T1000 (cell line): ENCODE results near the gene SLC25A22.

Source experiments
- DNase-seq: peaks from one replicate; lab custom pipeline; 2025; ENCODE audit warnings: mixed read lengths; lab: John Stamatoyannopoulos, UW

The SLC25A22 gene

DNA sequence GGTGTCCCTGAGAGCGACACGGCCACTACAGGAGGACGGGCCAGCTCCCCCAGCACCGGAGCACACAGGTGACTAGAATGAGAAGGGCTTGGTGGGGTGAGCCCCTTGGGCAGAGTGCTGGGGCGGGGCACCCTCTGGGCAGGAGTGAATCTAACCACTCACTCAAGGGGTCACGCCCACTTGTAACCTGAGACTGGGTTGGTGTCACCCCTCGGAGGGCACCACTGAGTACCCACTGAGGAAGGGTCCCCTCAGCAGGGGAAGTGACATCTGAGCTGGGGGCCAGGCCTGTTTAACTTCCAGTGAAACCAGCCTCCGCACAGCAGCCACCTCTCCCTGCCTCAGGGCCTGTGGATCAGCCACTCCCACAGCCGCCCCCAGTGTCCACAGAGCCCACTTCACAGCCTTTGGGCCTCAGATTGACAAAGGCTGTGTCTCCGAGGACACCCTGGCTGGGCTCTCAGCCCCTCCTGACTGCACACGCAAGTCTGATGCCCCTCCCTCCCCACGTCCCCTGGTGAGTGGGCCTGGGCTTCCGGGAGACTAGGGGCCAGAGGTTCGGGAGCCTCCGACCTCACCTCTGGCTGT, 26.4 kb downstream of the SLC25A22 start:
- no peak for DNase-seq

DNA sequence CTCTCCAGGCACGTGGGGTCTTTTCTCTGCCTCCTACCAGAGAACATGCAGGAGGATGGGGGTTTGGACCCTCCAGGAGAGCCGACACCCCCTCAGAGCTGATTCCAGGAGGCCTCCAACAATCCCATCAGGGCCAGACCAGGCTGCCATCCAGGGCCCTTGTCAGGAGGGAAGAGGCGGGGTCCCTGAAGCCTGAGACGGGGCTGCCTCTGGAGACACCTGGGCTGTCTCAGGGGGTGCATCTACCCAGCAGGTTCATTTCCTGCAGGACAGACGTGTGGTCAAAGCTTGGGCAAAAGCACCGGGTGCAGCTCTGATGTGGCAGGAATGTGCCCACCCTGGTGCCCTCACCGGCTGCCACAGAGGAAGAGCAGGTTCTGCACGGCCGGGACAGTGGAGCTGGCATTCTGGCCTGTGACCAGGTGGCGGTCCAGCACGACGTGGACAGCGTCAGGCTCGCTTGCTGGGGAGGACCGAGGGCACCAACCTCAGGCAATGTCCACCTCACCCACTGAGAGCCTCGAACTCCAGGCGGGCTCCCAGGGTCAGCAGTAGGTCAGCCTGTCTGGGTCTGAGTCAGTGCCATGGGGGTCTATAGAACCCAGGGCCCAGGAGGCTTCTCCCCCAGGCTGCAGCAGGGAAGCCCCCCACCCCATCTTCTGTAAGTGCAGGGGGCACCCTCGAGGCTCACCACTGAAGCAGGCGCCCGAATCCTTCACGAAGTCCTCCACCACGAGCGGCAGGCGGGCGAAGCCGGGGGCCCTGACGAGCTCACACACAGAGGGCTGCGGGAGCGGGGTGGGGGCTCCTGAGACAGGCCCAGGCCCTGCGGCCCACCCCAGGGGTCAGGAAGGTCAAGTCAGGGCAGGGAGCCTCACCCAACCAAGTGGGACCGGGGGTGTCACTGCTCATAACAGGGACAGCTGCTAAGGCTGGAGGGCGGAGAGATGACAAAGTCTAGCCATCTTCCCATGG, 27.2 kb downstream of the SLC25A22 start:
- DNase-seq: no peak

DNA sequence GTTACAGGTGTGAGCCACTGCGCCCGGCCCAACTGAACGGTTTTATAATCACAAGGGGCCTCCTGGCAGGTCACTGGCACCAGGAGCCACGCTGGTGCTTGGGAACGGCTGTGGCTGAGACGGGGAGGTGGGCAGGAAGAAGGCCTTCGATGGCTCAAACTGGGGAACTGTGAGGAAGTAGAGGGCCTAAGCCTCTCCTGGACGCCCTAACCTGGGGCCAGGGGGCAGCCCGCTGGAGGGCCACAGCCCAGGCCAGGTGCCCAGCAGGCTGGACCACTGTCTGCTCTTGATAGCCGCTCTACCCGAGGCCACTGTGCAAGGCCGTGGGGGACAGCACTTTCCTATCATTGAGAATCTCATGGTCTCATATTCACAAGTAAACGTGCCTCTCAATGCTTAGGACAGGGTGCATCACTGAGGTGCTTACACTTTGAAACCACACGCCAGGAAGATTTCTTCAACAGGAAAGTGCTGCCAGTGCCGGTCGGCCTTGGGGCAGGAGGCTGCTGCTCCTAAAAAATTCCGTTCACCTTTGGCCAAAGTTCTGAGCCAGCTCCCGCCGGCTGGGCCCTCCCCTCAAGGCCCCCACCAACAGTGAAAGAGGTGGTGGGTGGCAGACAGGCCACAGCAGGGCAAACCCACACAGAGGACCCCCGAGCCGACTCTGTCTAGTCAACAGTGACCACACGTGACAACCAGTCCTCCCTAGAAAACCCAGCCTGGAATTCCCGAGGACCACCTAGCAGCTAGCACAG, 28.0 kb downstream of the SLC25A22 start:
- no peak for DNase-seq

DNA sequence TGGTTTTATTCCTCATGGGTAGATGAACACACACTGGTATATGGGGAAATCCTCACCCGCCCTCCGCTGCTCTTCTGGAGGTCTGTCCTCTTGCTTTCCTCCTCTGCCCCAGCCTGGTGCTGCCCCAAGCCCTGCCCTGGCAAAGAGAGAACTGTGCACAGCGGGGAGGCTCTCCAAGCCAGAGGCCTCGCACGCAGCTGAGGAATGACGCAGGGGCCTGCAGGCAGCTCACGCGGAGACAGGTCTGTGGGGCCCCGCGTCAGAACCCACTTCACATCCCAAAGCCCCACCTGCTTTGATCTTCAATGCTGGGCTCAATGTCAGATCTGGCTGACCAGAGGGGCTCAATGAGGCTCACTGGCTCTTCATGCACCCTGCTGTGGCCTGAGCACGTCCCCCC, 30.8 kb downstream of the SLC25A22 start:
- DNase-seq: no peak

DNA sequence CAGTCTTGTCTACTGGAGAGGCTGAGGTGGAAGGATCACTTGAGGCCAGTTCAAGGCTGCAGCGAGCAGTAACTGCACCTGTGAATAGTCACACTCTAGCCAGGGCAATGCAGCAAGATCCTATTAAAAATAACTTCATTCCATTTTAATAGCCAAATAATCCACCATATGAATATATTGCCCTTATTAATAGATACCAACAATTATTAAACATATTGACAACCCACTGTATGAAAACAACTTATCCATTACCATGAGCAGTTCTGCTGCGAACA, 31.2 kb downstream of the SLC25A22 start:
- no peak for DNase-seq

DNA sequence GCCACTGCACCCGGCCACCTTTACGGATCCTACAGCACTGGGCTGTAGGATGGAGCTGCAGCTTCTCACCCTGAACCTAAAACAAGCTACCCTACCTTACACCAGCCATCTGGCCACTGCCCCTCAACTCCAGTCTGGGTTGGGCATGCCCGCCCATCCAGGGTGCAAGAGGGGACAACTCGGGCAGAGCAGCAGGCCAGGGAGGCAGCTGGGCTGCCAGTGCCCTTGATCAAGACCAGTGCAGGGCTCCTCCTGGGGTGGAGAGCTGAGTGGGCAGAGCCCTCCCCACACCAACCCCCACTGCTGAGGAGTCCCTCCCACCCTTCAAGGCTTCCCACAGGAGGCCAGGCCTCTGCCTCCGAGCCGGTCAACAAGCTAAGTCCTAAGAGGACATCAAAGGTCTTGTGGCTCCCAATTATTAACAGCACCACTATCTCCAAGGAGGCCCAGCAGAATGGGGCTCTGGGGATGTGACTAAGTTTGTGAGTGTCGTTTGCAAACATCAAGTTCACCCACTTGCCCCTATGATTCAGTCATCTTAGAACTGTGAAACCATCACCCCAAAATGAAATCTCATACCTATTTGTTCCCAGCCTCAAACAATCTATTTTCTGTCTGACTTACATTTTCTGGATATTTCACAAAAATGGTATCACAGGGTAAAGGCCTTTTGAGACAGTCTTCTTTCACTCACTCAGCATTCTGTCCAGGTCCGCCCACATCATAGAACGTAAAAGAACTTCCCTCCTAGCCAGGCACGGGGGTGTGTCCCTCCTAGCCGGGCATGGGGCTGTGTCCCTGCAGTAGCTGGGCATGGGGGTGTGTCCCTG, 31.8 kb downstream of the SLC25A22 start:
- no peak for DNase-seq

DNA sequence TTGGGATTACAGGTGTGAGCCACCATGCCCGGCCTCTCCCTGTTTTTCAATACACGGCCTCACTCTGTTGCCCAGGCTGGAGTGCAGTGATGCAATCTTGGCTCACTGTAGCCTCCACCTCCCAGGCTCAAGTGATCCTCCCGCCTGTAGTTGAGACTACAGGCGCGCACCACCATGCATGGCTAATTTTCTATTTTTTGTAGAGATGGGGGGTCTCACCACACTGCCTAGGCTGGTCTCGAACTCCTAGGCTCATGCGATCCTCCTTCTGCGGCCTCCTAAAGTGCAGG, 32.3 kb downstream of the SLC25A22 start:
- no peak for DNase-seq

DNA sequence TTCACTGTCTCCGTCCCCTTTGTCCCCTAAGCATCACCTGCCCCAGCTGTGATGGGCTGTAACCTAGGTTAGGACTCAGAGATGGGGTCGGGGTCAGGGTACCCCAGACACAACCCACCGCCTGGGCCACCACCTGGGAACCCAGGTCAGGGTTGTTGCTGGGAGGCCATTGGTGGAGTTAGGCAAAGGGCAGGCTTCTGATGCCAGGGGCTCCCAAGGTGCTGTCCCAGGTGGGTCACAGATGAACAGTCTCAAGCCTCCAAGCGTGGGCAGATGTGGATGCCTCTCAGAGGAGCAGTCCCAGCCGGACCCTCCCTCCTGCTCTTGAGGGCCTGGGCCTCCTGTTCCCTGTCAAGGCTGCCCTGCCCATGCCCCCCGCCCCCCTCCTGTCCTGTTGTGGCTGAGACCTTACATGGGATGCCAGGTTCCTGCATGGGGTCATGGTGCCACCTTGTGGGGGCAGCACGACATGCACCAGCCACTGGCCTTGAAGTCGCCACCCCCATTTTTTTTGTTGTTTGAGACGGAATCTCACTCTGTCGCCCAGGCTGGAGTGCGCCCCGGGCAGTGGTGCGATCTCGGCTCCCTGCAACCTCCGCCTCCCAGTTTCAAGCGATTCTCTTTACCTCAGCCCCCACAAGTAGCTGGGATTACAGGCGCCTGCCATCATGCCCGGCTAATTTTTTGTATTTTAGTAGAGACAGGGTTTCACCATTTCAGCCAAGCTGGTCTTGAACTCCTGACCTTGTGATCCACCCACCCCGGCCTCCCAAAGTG, 32.9 kb downstream of the SLC25A22 start:
- peak; percentile 16 for DNase-seq

DNA sequence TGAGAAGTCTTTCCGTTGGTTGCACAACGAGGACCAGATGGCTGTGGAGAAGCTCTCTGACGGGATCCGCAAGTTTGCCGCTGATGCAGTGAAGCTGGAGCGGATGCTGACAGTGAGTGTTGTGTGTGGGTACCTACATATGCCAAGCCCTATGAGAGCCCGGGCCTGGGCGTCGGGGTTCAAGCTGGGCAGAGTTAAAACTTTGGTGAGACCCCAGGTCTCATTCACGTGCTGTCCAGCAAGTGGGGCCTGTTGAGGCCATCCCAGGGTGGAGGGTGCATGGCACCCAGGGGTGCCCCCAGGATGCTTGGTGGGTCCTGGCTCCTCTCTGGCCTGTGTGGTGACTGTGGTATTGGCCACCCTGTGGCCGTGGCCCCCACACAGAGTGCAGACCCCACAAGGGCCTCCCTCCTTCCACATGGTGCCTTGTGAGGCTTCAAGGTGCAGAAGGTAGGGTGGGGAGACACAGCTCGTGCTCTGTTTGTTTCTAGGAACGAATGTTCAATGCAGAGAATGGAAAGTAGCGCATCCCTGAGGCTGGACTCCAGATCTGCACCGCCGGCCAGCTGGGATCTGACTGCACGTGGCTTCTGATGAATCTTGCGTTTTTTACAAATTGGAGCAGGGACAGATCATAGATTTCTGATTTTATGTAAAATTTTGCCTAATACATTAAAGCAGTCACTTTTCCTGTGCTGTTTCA, 33.6 kb downstream of the SLC25A22 start:
- DNase-seq: no peak

DNA sequence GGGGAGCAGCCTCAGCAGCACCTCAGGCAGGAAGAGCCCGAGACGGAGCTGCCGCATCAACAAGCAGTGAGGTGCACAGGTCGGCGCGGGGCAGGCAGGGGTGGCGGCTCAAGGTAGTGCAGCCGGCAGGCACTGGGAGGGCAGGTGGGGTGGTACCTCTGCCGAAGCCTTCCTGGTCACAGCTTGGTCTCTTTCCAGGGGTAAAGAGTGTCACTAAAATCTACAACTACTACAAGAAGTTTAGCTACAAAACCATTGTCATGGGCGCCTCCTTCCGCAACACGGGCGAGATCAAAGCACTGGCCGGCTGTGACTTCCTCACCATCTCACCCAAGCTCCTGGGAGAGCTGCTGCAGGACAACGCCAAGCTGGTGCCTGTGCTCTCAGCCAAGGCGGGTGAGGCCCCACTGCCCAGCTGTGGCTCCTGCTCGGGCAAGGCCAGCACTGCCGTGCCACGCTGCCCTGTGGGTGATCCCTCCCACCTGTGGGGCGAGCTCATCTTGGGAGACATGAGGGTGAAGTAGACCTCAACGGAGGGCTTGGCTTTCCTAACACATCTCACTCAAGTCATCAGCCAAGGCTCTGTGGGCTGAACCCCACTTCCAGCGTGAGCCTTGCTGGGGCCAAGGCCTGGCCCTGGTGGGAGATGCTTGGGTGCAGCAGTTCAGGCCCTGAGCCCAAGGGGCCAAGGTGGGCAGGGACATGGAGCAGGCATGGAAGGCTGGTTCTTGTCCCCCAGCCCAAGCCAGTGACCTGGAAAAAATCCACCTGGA, 34.3 kb downstream of the SLC25A22 start:
- no peak for DNase-seq

DNA sequence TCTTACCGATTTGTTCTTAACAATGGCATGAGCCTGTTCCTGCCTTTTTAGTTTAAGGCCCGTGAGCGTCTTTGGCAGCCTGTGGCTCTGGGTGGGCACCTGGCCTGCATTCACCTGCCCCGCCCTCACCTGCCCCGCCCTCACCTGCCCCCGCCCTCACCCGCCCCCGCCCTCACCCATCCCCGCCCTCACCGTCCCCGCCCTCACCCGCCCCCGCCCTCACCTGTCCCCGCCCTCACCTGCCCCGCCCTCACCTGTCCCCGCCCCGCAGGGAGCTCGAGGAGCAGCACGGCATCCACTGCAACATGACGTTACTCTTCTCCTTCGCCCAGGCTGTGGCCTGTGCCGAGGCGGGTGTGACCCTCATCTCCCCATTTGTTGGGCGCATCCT, 35.0 kb downstream of the SLC25A22 start:
- no peak for DNase-seq

DNA sequence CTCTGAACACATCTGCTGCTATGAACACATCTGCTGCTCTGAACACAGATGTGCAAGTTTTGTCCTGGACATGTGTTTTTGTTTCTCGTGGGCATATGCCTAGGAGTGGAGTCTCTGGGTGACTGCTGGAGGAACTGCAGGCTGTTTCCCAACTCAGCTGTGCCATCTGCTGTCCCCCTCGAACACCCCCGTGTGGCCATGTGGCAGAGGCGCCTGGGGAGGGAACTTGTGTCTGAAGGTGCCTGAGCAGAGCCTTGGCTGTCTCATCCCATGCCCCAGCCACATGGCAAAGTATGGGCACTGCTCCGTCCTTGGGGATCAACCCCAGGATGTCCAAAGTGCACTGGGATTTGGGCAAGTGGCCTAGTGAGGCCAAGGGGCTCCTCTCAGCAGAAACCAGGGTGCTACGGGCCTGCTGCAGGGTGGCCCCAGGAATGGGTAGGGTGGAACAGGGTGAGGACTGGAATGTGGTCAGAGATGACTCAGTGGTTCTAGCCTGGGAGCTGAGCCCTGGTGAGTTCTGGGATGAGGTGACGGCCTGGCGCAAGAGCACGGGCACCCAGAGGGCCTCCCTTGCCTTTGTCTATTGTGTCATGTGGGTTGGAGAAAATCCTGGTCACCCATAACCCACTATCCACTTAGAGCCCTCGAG, 35.5 kb downstream of the SLC25A22 start:
- peak; percentile 36 for DNase-seq

DNA sequence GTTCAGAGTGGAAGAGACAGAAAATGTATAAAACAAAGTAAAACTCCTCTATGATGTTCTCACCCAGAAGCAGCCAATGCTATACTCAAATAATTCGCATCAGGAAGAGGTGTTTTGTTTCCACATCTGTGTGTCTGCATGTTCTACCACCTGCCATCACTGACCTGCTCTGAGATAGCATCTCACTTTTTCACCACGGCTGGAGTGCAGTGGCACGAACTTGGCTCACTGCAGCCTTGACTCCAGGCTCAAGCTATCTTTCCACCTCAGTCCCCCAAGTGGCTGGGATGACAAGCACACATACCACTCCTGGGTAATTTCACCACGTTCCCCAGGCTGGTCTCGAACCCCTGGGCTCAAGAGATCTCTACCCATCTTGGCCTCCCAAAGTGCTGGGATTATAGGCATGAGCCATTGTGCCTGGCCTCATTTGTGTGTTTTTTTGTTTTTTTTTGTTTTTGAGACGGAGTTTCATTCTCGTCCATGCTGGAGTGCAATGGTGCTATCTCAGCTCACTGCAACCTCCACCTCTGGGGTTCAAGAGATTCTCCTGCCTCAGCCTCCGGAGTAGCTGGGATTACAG, 36.5 kb downstream of the SLC25A22 start:
- DNase-seq: no peak

DNA sequence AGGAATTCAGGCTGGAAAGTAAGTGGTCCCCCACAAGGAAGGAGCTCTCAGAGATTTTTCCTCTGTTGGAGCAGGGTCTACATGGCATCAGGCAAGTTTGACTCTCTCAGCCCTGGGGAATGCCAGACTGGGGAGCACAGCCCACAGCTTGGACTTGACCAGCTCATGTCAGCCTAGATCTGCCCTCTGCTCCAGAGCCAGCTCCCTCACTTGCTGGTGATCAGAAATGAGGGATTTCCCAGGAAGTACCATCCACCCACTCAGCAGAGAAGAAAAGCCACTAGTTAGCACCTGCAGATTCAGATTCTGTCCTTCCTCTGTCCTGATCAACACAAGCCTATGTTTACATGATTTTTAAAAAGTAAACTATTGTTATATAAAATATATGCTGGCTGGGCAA, 37.8 kb downstream of the SLC25A22 start:
- DNase-seq: no peak

DNA sequence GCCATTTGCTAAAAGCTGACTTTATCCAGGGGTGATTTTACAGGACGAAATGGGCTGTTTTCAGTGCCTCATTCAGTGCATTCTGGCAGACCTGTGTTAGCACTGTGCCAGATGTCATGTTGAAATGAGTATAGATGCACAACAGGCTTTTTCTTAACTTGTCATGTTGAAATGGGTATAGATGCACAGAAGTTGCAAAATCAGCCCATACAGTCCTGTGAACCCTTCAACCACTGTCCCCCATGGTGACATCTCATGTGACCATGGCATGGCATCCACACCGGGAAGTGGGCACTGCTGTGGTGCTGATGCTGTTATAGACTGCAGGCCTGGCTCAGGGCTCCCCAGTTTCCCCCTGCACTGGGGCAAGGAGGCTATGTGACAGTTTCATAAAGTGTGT, 48.4 kb downstream of the SLC25A22 start:
- DNase-seq: no peak

DNA sequence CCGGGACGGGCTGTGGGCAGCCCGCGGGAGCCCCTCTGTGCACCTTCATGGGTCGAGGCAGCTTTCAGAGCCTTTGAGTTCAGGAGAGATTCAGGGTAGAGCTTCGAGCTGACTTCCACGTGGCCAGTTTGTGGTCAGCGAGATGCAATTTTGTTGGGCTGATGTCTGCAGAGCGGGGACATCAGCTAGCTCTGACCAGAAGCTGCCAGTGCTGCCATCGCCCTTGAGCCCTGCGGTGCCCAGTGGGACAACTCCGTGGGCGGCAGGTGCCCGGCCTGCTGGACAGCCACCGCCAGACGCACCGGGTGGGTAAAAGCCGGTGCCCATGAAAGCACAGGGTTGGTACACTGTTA, 50.1 kb downstream of the SLC25A22 start:
- DNase-seq: no peak

DNA sequence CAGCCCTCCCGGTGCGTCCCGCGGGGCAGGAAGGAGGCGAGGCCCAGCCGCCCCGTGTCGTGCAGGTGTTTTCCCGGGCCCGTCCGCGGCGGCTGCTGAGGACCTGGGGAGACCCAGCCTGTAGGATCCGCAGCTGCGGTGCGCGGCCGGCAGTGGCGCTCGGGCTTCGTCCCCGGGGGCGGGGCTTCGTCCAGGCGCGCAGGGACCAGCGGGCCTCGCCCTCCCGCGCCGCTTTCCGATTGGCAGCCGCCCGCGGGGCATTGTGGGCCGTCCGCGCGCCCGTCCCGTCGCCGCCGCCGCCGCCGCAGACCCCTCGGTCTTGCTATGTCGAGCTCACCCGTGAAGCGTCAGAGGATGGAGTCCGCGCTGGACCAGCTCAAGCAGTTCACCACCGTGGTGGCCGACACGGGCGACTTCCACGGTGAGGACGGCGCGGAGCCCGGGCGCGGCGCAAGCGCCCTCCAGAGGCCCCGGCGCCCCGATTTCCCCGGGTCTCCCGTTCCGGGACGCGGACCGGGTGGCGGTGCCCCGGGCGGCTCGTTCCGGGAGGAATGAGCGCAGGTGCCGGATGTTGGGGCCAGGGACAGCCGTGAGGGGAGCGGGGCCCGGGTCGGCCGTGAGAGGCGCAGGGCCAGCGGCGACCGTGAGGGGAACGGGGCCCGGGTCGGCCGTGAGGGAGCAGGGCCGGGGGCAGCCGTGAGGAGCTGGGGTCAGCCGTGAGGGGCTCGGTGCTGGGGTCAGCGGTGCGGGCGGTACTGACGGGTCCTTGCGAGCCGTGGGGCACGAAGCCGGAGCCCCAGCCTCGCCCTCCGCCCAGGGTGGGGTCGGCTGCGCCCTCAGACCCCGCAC, 50.7 kb downstream of the SLC25A22 start, which contains the start of gene TALDO1:
TSS of gene TALDO1 (plus strand) at position 307 of the 849 bp plus-strand sequence. CDS start at position 325, 18 bp downstream.
- peak; percentile 77 for DNase-seq
